Measurements from ENCODE around the gene KIN. TPM values are rescaled to one million over a fixed set of nuclear protein-coding genes. Genes with fewer than 3 reads are reported as not detected.

KIN gene
- polyA plus RNA-seq, 3 donors: 17.4 to 23.7 (median 18.6) TPM

Other genes starting within 250 kb of the KIN start
- gene ITIH5, start 121.0 kb downstream of the KIN start, polyA plus RNA-seq (ENCODE audit: insufficient read length in 3 of 3): 10 to 100 TPM; 20.0 to 29.0 (median 28.1) TPM
- gene ITIH2, start 84.7 kb downstream of the KIN start, polyA plus RNA-seq (ENCODE audit: insufficient read length in 3 of 3): under 1 TPM; 0.29 to 0.49 (median 0.30) TPM
- 100 to 1,000 TPM; 364 to 413 (median 400) TPM for gene ATP5F1C, start 184 bp upstream of the KIN start, polyA plus RNA-seq (ENCODE audit: insufficient read length in 3 of 3)
- gene TAF3, start 30.5 kb upstream of the KIN start, polyA plus RNA-seq (ENCODE audit: insufficient read length in 3 of 3): 10 to 100 TPM; 11.2 to 12.2 (median 11.3) TPM